Astrocyte (in vitro differentiated cells and primary cell): ENCODE data around the gene PPP6R2. TPM values are rescaled to one million over a fixed set of nuclear protein-coding genes. Genes with fewer than 3 reads are reported as not detected.

ENCODE experiments used
- DNase-seq: peaks from one replicate; pipeline ENCODE4 v3.0.0-alpha.2; 2010; ENCODE audit warnings: low read depth
- FAIRE-seq: peaks from 2 replicates; lab custom pipeline; 2011; peaks lifted over from hg19 to GRCh38; lab: Jason Lieb, UNC
- H2AFZ ChIP-seq: 2 replicates; pipeline ENCODE4 v1.6.0; 2012; ENCODE audit warnings: low read depth, low read length, inconsistent platforms
- H3K27ac ChIP-seq: 2 replicates; pipeline ENCODE4 v1.5.1; 2011; ENCODE audit warnings: low read depth, low read length, inconsistent platforms
- H3K27me3 ChIP-seq: 2 replicates; pipeline ENCODE4 v1.6.0; 2011; ENCODE audit warnings: low read length, inconsistent platforms; ENCODE audit not compliant: insufficient read depth
- H3K36me3 ChIP-seq: 2 replicates; pipeline ENCODE4 v1.5.1; 2011; ENCODE audit warnings: low read length, inconsistent platforms; ENCODE audit not compliant: insufficient read depth
- H3K4me1 ChIP-seq: 2 replicates; pipeline ENCODE4 v1.5.1; 2011; ENCODE audit warnings: low read length, inconsistent platforms; ENCODE audit not compliant: insufficient read depth
- H3K4me2 ChIP-seq: 2 replicates; pipeline ENCODE4 v1.6.0; 2012; ENCODE audit warnings: low read length, inconsistent platforms
- H3K4me3 ChIP-seq: 2 replicates; pipeline ENCODE4 v1.5.1; 2011; ENCODE audit warnings: low read depth, mild to moderate bottlenecking, low read length, inconsistent platforms; ENCODE audit not compliant: insufficient read depth
- H3K79me2 ChIP-seq: 2 replicates; pipeline ENCODE4 v1.6.0; 2012; ENCODE audit warnings: mild to moderate bottlenecking, low read length, inconsistent platforms; ENCODE audit not compliant: insufficient read depth
- H3K9ac ChIP-seq: 2 replicates; pipeline ENCODE4 v1.6.0; 2012; ENCODE audit warnings: mild to moderate bottlenecking, low read length, inconsistent platforms
- H3K9me3 ChIP-seq: 2 replicates; pipeline ENCODE4 v1.5.1; 2012; ENCODE audit warnings: low read depth, mild to moderate bottlenecking, low read length, inconsistent platforms; ENCODE audit not compliant: insufficient read depth
- H4K20me1 ChIP-seq: 2 replicates; pipeline ENCODE4 v1.6.0; 2012; ENCODE audit warnings: low read length, inconsistent platforms; ENCODE audit not compliant: insufficient read depth
- H3K27ac Mint-ChIP-seq: one replicate; pipeline ENCODE4 v1.8.0; 2021; ENCODE audit warnings: mild to moderate bottlenecking, mixed read lengths; ENCODE audit not compliant: unreplicated experiment
- H3K27me3 Mint-ChIP-seq: one replicate; pipeline ENCODE4 v1.8.0; 2021; ENCODE audit warnings: low read depth, mixed read lengths; ENCODE audit not compliant: unreplicated experiment
- H3K36me3 Mint-ChIP-seq: one replicate; pipeline ENCODE4 v1.8.0; 2021; ENCODE audit warnings: low read depth, mixed read lengths; ENCODE audit not compliant: unreplicated experiment
- H3K4me1 Mint-ChIP-seq: one replicate; pipeline ENCODE4 v1.8.0; 2021; ENCODE audit warnings: low read depth, mixed read lengths; ENCODE audit not compliant: unreplicated experiment
- H3K4me3 Mint-ChIP-seq: one replicate; pipeline ENCODE4 v1.8.0; 2021; ENCODE audit warnings: mild to moderate bottlenecking, moderate library complexity, mixed read lengths; ENCODE audit not compliant: unreplicated experiment
- H3K9me3 Mint-ChIP-seq: one replicate; pipeline ENCODE4 v1.8.0; 2021; ENCODE audit warnings: mild to moderate bottlenecking, mixed read lengths; ENCODE audit not compliant: unreplicated experiment
- CTCF ChIP-seq: IDR thresholded peaks from 2 replicates; pipeline ENCODE4 v1.5.1; 2011; ENCODE audit warnings: low read depth, mild to moderate bottlenecking, inconsistent platforms, low read length, moderate library complexity; ENCODE audit not compliant: insufficient read depth
- EZH2 ChIP-seq: IDR thresholded peaks from 2 replicates; pipeline ENCODE4 v1.6.1; 2012; ENCODE audit warnings: mild to moderate bottlenecking, low read length, inconsistent platforms; ENCODE audit not compliant: insufficient read depth
- total RNA-seq: library from RNA; stranded (reverse); gene quantifications from 2 replicates; pipeline ENCODE4 v1.2.1, GENCODE V29; 2021

The PPP6R2 gene
- total RNA-seq, 1 donor from 2014 or later, result 48.3 TPM

DNA sequence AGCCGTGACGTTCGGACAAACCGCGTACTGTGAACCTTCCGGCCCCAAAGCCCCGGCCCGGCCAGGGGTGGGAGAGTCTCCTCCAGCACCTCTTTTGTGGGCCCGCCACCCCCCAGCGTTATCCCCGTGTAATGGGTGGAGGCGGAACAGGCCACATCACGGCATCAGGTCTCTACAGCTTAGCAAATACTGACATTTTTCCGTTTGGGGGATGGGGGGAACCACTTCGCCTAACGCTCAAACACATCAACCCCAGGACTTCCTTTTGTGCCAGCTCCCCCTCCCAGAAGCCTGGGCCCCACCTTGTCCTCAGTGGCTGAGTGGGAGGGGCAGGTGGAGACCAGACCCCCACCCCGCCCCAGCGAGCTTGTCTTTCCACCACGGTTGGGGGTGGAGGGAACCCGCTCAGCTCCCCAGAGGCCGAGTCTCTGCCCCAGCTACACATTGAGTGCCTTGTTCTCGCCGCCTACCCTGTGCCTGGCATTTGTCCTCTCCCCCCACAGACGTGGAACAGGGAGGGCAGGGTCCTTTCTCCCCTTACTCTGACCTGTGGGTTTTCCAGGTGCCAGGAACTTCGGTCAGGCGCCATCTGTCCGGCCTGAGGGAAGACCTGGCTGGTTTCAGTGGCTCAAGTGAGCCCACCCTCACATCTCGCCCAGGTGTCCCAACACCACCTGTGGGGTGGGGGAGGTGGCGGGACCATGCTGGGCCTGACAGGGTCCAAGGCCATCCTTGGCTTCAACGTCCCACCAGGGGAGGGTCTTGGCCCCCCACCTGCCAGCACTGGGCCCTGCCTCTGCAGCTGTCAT is 102.1 kb downstream of the PPP6R2 start:
- Mint-ChIP-seq H3K9me3 (no peaks in the 10 kb centered on the region), H3K27ac (peak overlapping the region; percentile 77), H3K4me1 (peaks cover 3% of the 10 kb centered on the region), H3K36me3 (peaks cover 9% of the 10 kb centered on the region), H3K27me3 (no peaks in the 10 kb centered on the region), H3K4me3 (no peak overlapping the region)
- no peaks in the 10 kb centered on the region for H3K79me2 ChIP-seq
- H3K27me3 ChIP-seq, result no peaks in the 10 kb centered on the region
- no peak overlapping the region for H2AFZ ChIP-seq
- H3K27ac ChIP-seq, result no peak overlapping the region
- DNase-seq, result no peak
- H4K20me1 ChIP-seq, result peaks cover 49% of the 10 kb centered on the region
- H3K9me3 ChIP-seq, result no peaks in the 10 kb centered on the region
- H3K4me1 ChIP-seq, result peaks cover 7% of the 10 kb centered on the region
- H3K36me3 ChIP-seq, result no peaks in the 10 kb centered on the region
- H3K4me3 ChIP-seq, result no peak overlapping the region
- no peak for FAIRE-seq
- no peak overlapping the region for H3K4me2 ChIP-seq
- no peak overlapping the region for H3K9ac ChIP-seq
- TF ChIP-seq CTCF (no peak), EZH2 (no peak)

GRCh38 chr22:50445880-50446707 is 103.0 kb downstream of the PPP6R2 start:
- H3K36me3 ChIP-seq, result no peaks in the 10 kb centered on the region
- Mint-ChIP-seq H3K36me3 (peaks cover 9% of the 10 kb centered on the region), H3K4me1 (peaks cover 3% of the 10 kb centered on the region), H3K4me3 (no peak overlapping the region), H3K27me3 (no peaks in the 10 kb centered on the region), H3K27ac (peak overlapping the region; percentile 66), H3K9me3 (no peaks in the 10 kb centered on the region)
- no peaks in the 10 kb centered on the region for H3K27me3 ChIP-seq
- DNase-seq (no peak), FAIRE-seq (no peak)
- H2AFZ ChIP-seq, result no peak overlapping the region
- H3K4me2 ChIP-seq, result no peak overlapping the region
- H3K4me3 ChIP-seq, result no peak overlapping the region
- peaks cover 52% of the 10 kb centered on the region for H4K20me1 ChIP-seq
- H3K79me2 ChIP-seq, result no peaks in the 10 kb centered on the region
- H3K9me3 ChIP-seq, result no peaks in the 10 kb centered on the region
- peaks cover 7% of the 10 kb centered on the region for H3K4me1 ChIP-seq
- no peak overlapping the region for H3K9ac ChIP-seq
- no peak overlapping the region for H3K27ac ChIP-seq
- TF ChIP-seq EZH2 (no peak), CTCF (no peak)
